ENCODE measurements around the gene EFNA3.

EFNA3 gene

DNA sequence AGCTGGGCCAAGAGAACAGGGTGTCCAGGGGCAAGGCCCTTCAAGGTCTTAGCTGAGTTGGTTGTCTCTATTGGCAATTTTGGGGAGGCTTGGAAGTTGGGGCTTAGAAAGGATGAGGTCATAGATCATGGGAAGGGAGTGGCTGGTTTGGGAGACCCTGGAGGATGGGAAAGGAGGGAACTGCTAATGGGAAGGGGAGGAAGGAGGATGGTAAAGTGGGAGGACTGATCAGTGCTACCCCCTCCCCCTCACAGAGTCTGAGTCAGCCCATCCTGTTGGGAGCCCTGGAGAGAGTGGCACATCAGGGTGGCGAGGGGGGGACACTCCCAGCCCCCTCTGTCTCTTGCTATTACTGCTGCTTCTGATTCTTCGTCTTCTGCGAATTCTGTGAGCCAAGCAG is 10.0 kb upstream of the EFNA3 start:
- no peak for DNase-seq (ENCODE audit: low spot score)

DNA sequence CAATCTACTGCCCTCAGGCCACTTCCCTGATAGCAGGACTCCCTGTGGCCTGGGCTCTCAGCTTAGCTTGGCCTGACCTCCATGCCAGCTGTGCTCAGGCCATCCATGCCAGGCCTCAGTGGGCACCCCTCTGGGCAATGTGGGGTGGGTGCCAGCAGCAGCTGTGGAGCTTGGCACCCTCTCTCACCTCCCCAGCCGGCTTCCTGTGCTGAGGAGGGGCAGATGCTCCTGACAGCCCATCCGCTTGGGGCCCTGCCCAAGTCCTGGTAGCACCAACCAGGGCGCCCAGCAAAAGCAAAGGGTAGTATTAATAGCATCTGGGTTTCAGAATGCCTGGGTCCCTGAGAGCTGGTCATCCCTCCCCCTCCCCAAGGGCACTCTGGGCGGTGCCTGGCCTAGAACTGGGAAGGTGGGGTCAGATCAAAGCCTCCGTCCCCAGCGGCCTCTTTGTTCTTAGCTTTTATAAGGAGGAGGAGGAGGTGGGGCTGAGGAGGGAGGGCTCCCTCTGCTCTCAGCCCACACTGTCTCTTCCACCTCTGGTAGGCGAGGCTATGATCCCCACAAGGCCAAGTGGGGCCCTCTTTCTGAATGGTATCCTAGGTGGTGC is 9.0 kb upstream of the EFNA3 start:
- DNase-seq (ENCODE audit: low spot score) = no peak

DNA sequence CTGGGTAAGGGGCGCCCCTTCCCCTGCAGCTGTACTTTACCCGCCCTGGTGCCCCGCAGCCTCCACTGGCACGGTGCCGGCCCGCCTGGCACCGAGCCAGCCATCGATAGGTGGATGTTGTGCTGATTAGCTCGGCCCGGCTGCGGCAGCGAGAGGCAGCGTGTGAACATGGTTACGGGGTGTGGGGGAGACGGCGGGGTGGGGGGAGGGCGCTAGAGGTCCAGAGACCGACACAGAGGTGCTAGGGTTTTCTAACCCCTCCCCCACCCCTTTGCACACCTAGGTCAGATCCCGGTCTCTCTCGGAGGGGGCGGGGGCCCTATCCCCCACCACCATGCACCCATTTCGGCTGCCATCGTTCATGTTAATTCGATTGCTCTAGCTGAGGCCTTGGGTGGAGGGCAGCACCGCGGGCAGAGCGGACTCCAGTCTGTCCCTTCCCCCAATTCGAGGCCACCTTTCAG is 8.4 kb upstream of the EFNA3 start:
- no peak for DNase-seq (ENCODE audit: low spot score)

DNA sequence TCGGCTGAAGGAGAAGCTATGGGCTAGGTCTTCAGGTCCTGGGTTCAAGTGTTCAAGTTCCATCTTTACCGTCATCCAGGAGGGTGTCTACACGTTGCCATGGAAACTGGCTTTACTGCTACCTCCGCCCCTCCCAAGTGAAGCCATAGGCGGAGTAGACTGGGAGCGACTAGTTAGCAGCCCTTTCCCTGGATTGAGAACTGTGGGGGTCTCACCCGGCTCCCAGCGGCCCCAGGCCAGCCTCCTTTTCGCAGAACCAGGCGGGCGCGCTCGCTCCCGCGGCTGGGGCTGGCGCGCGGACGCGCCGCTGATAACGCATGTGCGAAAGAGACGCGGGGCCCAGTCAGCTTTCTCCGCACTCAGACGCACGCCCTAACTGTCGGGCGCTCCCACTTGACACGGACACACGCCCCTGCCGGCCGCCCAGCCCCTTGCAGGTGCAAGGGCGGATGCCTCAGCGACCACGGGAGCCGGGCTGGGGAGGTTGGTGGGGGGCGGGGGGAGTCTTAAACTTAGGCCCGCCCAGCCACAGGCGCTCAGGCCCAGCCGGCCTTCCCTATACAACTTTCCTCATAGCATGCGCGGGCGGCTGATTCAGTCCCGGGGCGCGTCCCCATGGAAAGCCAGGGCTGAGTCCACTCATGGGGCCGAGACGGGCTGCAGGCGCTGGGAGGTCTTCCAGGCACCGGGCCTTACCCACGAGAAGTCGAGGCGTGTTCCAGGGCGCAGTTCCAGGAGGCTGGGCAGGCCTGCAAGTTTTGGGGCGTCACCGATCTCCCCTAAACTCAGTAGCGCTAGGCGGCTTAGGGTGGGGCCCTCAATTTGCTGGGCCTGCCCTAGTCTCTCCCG is 7.7 kb upstream of the EFNA3 start:
- no peak for DNase-seq (ENCODE audit: low spot score)

DNA sequence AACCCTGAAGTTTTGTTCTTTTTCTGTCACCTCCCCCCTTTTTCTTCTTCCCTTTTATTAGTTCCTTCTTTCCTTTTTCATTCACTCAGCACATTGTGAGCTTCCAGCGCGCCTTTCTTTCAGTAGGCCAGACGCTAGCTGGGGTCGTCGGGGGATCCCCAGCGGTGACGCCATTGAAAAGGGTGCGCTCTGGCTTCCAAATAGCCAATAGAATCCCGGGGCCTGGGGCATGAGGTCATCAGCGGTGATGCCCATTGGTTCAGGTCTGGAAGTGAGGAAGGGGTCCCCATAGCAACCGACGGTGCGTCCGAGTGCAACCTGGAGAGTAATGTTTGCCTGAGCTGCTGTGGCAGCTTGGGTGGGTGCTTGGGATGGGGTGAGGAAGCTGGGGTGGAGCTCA is 6.9 kb upstream of the EFNA3 start:
- DNase-seq (ENCODE audit: low spot score) = no peak

DNA sequence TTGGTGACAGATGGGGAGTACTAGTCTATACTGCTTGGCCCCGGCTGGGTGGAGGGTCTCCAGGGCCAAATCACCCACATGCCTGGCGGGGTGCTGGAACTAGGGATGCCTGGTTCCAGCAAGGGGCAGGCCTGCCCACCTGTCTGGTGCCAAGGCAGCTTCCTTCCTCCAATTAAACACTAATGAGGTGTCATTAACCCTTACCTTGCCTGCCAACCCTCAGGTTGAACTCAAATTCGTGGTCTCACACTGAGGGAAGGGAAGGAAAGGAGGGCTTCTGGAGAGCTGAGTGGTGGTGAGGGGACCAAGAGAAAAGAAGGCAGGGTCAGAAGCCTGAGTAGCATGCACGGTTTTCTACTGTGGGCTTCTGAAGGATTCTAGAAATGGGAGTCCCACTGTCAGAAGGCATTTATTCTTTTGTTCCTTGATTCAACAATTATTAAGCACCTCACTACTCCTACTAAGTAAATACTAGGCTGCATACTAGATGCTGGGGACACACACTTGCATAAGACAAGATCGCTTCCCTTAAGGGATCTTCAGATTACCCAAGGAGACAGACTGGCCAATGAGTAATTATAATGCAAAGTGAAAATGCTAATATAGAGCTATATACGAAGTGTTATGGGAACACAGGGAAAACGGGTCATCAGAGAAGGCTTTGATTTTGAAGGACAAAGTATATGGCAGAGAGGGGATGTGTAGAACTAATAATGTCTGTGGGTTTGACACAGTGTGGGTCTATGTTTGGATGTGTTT is 5.9 kb upstream of the EFNA3 start:
- DNase-seq (ENCODE audit: low spot score) = no peak

DNA sequence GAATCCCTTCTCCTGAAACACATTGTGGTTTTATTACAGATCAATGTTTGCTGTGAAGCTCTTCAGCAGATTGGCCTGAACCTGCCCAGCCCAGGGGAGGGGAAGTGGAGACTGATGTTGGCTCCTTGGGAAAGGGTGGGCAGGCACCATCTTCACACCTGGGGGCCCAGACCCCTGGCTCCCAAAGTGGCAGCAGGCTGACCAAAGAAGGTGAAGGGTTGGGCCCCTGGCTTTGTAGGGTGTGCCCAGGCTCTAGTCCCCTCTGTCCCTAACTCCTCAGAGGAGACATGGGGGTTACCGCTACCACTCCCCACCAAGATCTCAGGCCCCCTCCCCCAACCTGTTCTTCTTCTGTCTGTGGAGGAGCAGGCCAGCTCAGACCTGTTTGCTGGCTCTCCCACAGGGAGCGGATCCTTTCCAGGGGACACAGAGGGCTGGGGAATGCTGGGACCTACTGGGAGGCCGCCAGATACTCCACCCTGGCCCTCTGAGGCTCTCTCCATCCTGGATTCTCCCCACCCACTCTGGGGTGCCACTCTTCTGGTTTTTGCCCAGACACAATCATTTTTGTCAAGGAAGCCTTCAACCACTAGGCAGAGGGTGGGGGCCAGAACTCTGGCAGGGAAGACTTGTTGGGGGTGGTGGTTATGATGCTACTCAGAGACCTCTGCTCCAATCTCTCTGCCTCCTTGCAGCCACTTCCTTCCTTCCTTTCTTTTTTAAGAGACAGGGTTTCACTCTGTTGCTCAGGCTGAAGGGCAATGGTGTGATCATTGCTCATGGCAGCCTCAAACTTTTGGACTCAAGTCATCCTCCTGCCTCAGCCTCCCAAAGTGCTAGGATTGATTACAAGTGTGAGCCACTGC is 5.0 kb upstream of the EFNA3 start:
- DNase-seq (ENCODE audit: low spot score) = no peak

DNA sequence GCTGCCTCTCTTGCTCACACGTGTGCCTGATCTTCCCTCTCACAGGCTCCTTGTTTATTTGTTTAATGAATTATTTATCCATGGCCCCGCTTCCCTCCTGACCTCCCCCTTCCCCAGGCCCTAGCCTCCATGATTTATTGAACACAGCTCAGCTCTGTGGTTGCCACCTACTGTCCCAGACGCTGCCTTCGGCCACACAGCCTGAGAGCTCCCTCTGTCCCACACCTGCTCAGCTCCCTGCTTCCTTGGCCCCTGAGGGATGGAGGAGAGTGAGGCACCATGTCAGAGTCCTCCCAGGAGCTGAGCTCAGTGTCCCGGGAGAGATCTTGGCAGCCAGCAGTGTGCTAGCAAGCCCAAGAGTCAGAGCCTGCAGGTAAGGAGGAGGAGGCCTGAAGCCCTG is 3.1 kb upstream of the EFNA3 start:
- DNase-seq (ENCODE audit: low spot score) = no peak

DNA sequence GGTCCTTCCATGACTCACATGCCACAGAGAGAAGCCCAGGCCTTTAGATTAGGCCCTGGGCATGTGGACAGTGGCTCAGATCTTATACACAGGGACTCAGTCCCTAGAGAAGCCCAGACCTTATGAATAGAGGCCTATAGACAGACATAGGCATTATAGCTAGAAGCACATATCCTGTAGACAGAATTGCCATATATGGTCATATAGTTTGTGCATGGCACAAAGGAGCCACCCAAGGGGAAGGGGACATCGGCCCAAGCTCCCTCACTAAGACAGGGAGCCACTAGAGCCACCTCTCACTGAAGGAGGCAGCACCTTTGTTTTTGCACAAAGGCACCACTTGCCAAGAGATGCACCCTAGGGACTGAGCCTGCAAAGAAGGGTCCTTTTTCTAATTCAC is 2.3 kb upstream of the EFNA3 start:
- no peak for DNase-seq (ENCODE audit: low spot score)

DNA sequence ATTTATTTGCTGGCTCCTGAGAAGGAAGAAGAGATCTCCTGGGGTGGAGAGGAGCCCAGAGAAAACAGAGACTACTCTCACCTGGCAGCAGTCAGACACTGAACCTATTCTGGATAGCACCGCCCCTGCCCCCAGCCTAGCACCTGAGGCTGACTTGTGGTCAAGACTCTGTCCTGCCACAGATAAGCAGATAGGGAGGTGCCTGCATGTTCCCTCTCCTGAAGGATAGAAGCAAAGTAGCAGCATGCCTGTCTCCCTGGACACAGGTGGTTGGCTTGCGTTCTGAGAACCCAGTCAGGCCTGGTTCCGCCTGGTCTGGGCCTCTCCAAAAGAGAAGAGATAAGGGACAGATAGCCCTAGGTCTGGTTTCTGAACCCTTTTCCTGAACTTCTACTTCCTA is 1.3 kb upstream of the EFNA3 start:
- DNase-seq (ENCODE audit: low spot score) = no peak

DNA sequence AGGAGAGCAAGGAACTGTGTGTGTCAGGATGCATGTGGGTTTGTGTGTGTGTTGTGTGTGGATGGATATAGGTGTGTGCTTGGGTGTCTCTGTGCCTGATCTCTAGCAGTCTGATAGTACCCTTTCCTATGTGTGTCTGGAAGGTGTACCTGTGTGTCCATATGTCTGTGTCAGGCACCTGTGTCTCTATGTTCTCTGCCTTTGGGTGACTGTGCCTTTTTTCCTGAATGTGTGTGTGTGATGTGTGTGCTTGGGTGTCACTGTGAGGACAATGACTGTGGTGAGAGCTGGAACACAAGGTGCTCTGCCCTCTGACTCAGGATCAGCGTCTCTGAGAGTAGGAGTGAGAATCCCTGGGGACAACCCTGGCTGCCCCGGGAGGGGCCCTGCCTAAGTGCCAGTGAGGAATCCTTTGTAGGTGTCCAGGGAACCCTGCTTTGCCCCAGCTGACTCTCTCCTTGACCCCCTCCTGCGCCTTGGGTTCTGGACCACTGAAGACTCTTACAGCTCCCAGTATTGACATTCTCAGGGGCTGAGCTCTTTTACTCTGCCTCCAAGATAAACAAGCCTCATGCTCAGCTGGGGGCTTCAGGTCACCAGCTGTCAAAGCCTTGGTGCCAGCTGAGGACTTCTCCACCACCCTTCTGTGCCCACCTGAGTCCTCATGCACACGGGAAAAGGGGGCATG is 735 bp upstream of the EFNA3 start:
- DNase-seq (ENCODE audit: low spot score) = no peak

DNA sequence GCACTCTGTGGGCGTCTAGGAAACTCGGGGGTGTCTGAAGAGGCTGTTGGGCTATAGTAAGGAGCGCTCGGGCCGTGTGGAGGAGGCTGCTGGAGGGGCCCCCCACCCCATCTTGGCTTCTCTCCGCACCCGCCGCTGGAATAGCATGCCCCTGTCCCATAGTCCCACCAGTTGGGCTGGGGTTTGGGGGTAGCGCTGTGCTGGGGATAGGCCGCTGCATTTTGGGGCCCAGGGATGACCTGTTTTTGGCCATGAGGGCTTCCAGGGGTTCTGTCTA is 511 bp downstream of the EFNA3 start:
- no peak for DNase-seq (ENCODE audit: low spot score)

DNA sequence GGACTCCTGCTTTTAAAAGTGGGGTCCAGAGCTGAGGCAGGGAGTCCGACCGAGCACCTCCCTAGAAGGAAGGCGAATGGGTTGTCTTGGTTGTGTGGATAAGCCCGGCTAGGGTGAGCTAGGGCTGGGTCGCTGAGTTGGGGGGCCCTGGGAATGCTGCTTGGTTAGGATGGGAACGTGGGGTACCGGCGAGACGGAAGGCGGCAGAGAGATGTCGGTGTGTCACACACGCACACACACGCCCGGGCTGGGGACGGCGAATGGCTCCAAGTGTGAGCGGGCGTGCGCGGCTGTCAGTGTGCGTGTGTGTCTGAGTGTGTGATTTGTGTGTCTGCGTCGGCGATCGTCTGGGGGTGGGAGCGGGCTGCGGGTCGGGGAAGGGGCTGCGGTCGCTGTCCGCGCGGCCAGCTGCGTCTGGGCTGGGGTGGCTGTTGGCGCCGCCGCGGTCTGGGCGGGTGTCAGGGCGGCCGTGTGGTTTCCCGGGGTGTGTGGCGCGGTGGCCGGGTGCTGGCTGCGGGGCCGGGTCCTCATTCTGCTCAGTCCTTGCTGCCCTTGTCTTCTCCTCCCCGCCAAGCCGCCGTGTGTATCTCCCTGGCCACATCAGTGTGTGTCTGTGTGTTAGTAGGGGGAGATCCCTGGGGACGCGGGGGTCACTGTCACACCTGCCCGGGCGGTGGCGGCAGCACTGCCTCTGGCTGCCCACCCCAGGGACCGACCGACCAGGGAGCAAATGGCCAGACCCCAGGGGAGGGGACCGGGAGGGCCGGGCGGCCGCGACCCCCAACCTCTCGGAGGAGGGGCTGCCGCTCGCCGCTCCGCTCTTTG is 1.1 kb downstream of the EFNA3 start:
- DNase-seq (ENCODE audit: low spot score) = no peak

DNA sequence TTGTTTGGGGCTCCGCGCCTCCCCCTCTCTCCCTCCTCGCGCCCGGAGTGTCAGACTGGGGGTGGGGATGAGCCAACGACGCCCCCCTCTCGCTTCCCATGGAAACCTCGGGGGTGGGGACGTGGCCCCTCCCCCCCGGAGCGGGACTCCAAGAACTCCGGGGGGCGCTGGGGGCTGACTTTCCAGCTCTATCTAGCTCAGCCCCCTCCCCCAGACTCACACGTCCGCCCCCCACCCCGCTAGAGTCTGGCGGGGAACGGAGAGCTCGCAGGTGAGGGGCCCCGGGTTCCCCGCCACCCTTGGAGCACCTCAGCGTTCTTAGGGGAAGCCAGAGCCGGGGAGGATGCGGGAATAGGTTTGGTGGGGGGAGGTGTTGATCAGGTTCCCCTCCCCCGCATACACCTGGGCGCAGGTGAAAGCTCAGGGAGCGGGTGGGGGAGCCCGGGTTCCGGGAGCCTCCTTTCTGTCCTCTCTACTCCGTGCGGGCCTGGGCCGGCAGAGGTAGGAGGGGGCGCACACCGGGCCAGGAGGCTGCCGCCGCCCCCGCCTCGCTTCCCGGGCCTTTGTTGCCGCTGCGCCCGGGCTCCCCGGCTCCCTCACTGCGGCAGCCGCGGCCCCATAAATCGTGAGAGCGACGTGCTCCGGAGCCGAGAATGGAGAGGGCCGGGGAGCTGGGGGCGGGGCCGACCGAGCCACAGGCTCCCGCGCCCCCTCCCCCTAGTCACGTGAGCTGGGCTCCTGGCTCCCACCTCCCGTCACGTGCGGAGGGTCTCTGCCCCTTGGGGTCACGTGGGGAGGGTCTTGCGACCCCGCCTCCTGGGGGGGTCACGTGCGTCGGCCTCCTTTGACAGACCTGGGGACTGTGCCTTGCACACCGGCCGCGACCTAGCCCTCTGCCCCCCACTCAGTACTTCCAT is 1.9 kb downstream of the EFNA3 start:
- DNase-seq (ENCODE audit: low spot score) = no peak

DNA sequence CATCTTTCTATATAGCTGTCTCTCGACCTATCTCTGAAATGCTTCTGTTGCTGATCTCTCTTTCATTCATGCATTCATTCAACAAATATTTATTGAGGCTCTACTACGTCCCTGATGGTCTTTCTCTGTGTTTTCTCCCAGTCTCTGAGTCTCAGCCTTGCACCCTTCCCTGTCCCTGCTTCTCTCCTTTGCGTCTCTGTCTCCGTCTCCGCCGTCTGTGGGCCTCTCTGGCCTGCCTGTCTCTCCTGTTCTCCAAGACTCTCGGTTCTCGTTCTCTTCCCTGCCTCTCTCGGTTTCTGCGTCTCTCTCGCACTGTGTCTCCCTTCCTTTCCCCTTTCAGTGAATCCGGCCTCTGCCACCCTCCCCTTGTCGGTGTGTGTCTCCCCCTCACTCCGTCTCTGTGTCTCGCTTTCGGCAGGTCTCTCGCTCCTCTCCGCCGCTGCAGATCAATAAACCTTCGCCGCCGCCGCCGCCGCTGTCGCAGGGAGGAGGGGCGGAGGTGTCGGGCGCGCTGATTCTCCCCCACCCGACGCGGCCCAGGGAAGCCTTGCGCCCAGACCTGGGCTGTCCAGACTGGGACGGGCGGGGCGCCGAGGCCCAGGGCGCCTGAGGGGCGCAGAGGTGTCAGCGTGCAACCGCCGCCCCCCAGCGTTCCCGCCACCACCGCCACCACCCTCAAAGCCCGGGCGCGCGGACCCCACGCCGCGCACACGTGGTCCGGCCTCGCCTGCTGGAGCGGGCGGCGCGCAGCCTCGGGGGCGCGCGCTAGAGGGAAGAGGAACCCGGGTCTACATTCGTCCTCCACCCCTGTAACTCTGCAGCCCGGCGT is 3.0 kb downstream of the EFNA3 start:
- no peak for DNase-seq (ENCODE audit: low spot score)

DNA sequence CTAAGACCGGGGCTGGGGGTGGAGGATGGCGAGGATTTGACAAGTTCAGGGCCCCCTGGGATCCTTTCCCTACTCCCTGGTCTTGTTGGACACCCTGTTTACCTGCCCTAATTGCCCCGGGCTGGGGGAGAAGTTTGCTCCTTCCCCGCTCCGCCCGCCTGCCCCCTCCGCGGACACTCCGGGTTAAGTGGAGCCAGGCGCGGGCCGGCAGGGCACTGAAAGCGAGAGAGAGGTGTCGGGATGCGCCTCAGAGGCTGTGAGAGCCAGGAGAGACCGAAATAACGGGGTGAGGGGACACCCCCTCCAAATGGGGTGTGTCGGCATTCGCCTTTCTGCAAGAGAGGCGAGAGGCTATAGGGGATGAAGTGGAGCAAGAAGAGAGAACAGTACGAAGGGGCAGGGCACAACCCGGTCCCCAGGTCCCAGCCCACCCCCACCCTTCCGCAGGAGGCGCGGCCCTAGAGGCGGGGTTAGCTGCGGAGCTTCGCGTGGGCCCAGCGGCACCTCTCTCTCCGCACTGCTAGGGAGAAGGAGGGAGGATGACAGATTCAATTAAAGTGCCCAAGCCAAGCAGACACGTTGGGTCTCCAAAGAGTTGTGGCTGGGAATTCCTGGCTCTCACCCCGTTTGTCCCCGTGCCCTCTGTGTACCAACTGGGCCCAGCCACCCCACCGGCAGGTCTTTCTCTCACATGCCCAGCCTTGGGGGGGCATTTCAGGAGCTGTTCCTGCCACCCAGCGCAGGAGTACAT is 3.8 kb downstream of the EFNA3 start:
- no peak for DNase-seq (ENCODE audit: low spot score)

DNA sequence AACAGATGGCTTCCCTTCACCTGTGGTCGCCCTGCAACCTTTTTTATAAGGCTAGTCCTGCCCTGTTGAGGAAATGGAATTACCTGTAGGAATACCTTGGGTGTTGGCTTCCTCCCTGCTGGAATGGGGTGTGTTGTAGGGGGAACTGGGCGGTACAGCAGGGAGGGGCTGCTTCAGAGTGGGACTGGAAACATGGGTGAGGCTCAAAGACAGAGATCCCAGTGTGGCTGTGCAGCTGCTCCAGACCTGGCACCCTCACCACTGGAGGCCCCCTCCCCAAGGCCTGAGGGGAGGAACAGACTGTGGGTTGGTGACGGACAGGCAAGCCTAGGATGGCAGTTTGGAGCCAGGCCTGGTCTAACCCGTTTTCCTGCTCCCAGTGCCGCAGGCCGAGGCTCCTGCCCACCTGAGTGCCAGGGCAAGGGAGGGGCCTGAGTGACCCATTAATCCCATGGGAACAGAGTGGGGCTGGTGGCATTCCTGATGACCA is 4.5 kb downstream of the EFNA3 start:
- no peak for DNase-seq (ENCODE audit: low spot score)

Measured in pons (tissue), 1 donor.